Stimulated activated CD4-positive, alpha-beta T cell treated with anti-CD3 and anti-CD28 coated beads, Interleukin-15, amount 100 ng/mL, for 1 hour (primary cell): ENCODE data around the gene ZNF605.
A peak's percentile ranks its signal among the peaks of the same experiment; 100 is the strongest.
"Not testable (repeated sequence)": the region's sequence is repeated elsewhere in the genome, so short reads cannot be mapped to it uniquely, and the experiment has no call there.

Source experiments
- DNase-seq, 2 donors: peaks; one replicate each; pipeline ENCODE4 v3.0.0-alpha.2; 2020; ENCODE audit warnings: low read depth in 1 of 2, low spot score in 1 of 2

Gene ZNF605

DNA sequence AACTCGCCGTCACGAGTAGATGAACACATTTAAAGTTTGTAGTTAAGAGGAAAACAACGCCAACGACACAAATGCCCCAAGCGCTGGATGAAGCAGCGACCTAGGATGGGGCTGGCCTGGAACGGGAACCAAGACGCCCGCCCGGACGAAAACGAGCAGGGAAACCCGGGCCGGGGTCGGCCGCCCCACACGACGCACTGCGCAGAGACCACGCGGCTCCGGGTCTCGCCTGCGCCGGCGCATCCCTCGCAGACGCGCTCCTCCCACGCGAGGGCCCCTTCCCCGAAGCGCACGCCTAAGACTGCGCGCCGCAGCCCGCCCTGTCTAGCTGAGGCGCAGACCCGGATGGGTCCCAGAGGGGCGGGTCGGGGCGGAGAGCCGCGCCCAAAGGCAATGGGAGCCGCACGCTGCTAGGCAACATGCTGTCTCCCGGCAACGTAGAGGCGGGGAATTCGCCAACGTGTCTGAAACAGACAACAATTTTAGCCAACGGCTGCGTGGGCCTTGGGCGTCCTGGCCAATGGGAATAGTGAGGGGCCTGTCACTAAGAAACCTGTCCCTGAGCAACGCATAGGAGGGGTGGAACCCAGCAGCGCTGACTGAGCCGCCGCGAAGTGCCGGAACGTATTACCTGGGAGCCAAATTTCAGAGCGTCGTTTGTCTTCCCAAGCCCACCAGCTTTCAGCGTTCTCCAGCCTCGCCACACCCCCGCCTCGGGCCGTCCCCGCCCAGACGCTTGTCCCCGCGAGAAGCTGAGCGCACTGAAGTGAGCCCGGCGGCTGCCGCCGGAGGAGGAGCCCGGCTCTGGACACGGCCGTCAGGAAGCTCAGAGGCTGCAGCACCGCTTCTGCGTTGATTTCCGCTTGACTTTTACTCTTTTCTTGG lies 47.7 kb downstream of the ZNF605 start:
- DNase-seq, result peak; percentile 88

DNA sequence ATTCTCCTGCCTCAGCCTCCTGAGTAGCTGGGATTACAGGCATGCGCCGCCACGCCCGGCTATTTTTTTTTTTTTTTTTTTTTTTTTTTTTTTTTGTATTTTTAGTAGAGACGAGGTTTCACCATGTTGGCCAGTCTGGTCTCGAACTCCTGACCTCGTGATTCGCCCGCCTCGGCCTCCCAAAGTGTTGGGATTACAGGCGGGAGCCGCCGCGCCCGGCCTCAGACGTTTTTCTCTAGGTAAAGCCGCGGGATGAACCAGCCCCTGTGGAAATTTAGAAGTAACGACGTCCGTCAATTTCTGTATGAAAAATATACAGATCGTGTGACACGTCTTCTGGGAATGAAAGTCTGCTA lies 48.3 kb downstream of the ZNF605 start:
- not testable (repeated sequence) for DNase-seq

DNA sequence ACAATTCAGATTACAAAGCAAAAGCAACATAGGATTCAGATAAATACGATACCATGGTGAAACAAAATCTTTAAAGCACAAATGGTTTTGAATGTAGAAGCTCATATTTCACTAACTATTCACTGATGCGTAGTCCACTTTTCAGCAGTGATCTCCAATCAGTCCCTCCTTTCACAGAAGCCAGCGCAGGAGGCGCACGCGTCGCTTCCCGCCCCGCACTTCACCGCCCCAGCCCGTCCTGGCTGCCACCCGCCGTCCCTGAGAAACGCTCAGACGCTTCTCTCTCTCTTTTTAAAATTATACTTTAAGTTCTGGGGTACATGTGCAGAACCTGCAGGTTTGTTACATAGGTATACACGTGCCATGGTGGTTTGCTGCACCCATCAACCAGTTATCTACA lies 48.9 kb downstream of the ZNF605 start:
- DNase-seq, result no peak

DNA sequence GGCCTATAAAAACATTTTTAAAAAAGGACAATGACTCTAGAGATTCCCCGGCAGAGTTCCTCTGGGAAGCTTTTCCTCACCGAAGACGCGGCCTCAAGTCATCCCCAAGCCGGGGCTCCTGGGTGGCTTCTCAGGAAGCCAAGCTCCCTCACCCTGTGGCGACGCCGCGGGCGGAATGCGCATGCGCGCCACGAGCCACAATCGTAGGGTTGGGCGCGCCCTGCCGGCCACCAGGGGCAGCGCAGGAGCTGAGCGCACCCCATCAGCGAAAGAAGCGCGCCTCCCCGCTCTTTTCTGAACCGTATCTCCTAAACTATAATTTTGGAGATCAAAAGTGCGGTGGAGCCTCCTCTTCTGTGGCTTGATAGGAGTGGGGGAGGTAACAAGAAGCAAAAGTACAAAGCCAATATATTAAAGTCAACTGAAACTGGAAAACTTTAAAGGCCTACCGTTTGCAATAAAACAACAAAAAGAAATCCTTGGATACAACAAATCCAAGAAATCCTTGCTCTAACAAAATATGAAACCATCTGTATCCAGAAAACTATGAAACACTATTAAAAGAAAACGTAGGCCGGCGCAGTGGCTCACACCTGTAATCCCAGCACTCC lies 51.3 kb downstream of the ZNF605 start:
- DNase-seq, result peak; percentile 84 to 91

DNA sequence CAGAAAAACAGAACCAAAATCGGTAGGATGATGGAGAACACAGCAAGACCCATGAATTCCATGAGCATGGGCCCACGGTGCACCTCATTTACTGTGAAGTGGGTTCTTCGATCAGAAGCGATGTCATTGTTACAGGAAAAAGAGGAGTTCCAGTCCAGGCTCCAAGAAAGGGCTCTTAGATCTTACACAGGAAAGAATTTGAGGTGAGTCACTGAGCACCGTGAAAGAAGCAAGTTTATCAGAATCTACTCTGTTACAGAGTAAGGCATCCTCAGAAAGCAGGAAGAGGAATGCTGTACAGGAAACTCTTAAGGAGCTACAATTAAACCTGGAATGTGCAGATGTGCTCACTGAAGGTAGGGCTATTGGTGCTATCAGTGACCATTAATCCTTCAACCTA lies 57.1 kb downstream of the ZNF605 start:
- no peak for DNase-seq

DNA sequence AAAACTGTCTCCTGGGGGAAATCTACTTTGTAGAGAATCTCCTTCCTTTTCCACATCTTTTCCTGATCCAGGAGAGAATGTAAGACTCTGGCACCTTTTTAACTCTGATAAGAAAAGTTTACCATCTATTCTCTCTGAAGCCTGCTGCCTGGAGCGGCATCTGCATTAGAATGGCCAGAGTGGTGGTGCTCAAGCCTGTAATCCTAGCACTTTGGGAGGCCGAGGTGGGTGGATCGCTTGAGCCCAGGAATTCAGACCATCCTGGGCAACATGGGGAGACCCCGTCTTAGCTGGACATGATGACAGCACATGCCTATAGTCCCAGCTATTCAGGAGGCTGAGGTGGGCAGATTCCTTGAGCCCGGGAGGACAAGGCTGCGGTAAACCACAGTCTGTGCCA lies 67.3 kb downstream of the ZNF605 start:
- no peak for DNase-seq

DNA sequence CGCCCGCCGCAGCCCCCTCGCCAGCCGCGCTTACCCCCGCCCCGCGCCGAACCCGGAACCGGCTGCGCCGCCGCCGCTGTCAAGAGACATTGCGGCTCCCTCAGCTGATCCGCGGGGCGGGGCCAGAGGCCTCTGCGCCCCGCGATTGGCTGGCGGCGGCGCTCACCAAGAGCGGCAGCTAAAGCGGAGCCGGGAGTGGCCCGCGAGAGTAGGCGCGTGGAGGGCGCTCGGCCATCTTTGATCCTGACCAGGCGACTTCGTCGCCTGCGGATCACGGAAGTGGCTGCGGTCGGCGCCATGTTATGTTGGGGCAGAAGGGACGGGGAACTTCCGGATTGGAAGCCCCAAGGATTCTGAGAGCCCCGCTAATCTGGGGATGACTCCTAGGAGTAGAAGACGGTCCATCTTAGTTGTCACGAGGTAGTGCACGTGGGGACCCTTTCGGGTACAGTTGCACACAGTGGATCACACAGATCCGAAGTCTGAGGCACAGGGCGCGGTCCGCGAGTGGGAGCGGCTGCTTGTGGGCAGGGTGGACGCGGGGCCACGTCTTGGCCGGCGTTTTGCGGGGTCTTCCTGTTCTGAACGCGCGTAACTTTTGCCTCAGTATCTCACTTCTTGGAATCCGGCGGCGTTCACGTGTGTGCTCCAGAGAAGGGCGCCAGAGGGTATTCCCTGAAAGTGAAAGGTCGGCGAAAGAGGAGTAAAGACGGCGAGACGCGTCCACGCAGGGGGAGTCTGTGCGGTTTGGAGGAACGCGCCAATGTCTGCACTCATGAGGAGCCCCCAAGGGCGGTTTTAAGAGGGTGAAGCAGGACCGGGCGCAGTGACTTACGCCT lies 68.4 kb downstream of the ZNF605 start, which contains the start of gene CHFR:
Gene CHFR (minus strand): TSS at position 93 of the 839 bp plus-strand sequence. CDS start 277 bp downstream, outside the sequence.
- peak; percentile 88 to 89 for DNase-seq

DNA sequence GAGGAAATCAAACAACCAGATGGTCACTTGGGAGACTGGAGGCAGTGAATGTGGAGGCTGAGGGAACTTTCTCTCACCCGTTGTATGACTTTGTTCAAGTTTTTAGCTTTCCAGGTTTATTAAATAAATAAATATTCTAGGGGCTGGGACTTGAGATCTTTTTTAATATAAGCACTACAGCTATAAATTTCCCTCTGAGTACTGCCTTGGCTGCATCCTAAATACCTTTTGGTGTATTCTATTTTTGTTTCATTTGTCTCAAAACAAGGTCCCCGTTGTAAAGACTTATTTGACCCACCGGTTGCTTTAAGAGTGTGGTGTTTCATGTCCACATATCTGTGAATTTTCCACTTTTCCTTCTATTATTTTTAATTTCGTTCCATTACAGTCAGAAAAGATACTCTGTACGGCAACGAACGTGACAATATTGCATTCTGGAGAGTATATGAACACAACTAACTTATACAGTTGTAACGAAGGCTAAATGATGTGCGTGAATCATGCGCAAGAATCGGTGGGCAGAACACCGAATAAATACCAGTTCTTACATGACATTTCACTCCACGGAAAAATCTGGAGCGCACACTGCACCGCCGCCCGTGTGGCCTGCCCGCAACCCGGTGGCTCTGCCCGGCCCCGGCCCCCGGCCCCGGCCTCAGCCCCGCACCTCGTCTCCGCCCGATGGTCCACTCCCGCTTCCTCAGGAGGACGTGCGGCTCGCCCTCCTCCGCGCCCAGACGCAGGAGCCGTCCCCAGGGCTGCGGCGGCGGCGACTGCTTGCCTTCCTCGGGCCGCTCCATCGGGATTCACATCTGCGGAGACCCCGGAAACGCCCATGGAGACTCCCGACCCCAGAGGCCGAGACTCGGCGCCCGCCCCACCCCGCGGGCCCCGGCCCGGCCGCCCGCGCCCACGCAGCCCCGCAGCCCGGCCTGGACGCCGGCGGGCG lies 69.3 kb downstream of the ZNF605 start:
- no peak for DNase-seq

DNA sequence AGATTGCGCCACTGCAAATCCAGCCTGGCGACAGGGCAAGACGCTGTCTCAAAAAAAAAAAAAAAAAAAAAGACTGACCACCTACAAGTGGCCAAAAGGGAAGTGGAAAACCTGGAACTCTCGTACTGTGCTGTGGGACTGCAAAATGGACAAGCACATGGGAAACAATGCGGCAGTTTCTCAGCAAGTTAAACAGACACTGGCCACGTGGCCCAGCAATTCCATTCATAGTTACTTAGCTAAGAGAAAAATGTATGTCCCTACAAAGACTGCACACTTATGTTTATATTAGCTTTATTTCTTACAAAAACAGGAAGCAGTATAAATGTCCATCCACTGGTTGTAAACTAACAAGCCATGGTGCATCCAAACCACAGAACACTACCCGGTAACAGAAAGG lies 74.3 kb downstream of the ZNF605 start:
- no peak for DNase-seq

DNA sequence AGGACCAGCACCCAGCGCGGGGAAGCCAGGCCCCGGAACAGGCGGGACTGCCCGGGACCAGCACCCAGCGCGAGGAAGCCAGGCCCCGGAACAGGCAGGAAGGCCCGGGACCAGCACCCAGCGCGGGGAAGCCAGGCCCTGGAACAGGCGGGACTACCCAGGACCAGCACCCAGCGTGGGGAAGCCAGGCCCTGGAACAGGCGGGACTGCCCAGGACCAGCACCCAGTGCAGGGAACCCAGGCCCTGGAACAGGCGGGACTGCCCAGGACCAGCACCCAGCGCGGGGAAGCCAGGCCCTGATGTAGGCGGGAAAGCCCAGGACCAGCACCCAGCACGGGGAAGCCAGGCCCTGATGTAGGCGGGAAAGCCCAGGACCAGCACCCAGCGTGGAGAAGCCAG lies 81.5 kb downstream of the ZNF605 start:
- DNase-seq, result not testable (repeated sequence)

DNA sequence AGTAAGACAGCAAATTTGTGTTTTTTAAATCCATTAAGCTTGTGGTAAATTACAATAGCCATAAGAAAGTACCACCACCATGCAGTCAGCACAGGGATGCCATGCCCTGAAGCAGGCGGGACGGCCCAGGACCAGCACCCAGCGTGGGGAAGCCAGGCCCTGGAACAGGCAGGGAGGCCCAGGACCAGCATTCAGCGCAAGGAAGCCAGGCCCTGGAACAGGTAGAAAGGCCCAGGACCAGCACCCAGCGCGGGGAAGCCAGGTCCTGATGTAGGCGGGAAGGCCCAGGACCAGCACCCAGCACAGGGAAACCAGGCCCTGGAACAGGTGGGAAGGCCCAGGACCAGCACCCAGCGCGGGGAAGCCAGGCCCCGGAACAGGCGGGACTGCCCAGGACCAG lies 81.9 kb downstream of the ZNF605 start:
- no peak for DNase-seq

DNA sequence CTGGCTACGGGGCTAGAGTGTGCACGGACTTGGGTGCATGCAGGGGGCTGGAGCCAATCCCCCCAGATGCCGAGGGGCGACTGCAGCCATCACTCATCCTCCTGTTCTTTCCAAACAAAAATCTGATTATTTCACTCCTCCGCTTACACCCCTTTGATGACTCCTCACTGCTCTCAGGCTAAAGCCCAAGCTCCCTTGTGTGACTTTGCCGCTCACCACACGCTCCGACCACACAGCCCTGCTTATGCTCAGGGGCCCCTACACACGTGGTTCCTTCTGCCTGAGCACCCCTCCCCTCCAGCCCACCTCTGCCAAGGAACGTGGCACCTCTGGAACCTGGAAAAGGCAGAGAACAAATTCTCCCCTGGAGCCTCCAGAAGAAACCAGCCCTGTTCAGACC lies 82.4 kb downstream of the ZNF605 start:
- DNase-seq, result no peak

DNA sequence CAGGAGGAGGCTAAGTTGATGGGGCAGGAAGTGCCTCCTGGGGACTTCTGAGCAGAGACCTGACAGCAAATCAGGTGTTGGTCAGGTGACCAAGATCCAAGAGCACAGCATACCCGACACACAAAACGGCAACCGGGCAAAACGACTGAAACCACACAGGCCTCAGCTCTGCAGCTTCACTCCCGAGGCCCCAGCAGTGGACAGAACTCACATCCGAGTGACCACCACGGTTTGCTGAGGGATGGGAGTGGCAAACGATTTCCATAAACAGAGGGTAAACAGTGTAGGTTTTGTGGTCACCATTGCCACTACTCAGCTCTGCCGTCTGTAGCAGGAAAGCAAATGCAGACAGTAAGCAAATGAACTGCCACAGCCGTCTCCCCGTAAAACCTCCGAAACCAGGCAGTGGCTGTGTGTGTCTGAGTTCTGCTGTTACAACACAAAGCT lies 83.1 kb downstream of the ZNF605 start:
- no peak for DNase-seq

DNA sequence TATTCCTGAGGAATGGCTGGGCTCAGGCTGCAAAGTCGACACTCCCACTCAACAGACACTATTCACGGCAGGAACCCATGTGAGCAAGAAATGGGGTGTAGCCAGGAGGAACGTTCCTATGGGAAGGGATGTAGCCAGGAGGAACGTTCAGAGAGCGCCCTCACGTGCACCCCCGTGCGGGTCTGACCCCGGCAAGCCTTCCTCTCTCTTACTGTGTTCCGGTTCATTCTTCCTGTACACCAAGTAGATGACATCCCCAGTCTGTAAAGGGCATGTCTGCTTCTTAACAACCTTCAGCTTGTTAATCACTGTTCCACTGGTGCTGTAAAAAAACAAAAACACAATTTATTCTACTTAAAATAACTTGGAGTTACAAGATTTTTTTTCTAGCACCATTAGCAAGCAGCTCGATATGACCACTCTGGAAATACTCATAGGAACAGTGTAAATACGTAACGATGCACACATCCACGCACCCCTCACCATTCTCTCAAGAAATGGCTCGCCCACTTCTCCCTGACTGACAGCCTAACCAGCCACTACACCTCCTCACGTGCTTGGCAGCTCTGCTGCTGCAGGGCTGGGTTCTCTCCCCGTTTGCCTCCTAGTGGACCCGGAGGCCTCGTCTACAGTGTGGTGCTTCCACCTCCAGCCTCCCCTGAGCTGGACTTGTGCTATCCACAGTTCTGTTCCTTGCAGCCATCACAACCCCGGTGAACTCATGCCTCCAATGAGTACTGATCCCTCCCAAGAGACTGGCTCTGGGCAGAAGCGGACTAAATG lies 83.8 kb downstream of the ZNF605 start:
- no peak for DNase-seq

DNA sequence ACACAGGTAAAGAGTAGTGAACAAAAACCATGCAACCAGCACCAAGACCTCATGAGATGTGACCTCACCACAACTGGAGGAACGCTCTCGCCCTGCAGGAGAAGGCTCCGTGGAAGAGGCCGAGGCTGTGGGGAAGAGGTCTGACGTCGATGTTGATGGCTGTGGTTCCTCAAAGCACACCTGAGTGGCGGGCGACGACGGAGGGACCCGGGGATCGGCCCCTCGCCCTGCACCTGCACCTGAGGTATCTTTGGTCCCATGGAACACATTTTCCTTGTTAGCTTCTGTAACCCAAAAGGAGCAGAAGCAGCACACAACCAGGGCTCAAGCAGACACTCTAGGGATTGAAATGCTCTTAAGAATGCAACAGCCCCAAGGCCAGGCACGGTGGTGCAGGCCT lies 86.6 kb downstream of the ZNF605 start:
- DNase-seq, result no peak
